GM12874 (cell line): ENCODE data around the gene ACAD8.

Experiments
- TF ChIP-seq, protein P1 (sequence below): IDR thresholded peaks from 2 replicates; pipeline ENCODE4 v1.5.1; 2011; ENCODE audit warnings: low read depth, mild to moderate bottlenecking, control low read depth, low read length, moderate library complexity; ENCODE audit not compliant: insufficient read depth

ACAD8 gene

DNA sequence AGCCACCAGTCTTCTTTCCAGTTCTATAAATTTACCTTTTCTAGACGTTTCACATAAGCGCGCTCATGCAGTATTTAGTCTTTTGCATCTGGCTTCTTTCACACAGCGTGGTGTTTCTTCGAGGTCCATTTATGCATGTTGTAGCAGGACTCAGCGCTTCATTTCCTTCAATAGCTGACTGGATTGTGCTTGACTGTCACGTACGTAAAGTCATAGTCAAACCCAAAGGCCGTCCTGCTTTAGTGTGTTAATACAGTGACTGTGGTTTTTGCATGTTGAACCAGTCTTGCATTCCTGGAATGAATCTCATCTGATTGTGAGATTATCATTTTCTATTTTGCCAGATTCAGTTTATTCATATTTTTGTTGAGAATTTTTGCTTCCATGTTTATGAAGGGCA is 41.3 kb downstream of the ACAD8 start:
- TF ChIP-seq, protein P1, sequence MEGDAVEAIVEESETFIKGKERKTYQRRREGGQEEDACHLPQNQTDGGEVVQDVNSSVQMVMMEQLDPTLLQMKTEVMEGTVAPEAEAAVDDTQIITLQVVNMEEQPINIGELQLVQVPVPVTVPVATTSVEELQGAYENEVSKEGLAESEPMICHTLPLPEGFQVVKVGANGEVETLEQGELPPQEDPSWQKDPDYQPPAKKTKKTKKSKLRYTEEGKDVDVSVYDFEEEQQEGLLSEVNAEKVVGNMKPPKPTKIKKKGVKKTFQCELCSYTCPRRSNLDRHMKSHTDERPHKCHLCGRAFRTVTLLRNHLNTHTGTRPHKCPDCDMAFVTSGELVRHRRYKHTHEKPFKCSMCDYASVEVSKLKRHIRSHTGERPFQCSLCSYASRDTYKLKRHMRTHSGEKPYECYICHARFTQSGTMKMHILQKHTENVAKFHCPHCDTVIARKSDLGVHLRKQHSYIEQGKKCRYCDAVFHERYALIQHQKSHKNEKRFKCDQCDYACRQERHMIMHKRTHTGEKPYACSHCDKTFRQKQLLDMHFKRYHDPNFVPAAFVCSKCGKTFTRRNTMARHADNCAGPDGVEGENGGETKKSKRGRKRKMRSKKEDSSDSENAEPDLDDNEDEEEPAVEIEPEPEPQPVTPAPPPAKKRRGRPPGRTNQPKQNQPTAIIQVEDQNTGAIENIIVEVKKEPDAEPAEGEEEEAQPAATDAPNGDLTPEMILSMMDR = no peak

DNA sequence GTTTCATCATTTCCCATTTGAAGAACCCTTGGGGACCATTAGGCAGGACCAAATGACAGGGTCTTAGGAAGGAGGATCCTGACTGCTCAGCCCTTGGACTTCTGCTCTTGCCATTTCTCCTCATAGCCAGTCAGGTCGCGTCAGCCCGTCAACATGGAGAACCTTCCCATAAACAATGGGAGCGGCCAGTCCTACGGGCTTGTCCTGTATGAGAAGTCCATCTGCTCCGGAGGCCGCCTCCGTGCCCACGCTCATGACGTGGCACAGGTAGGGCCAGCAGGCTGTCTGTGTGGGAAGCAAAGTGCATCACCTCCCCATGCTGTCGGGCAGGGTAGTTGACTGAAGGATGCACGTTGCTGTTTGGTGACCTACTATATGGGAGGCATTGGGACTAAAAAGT is 58.9 kb downstream of the ACAD8 start:
- TF ChIP-seq, protein P1 = no peak

DNA sequence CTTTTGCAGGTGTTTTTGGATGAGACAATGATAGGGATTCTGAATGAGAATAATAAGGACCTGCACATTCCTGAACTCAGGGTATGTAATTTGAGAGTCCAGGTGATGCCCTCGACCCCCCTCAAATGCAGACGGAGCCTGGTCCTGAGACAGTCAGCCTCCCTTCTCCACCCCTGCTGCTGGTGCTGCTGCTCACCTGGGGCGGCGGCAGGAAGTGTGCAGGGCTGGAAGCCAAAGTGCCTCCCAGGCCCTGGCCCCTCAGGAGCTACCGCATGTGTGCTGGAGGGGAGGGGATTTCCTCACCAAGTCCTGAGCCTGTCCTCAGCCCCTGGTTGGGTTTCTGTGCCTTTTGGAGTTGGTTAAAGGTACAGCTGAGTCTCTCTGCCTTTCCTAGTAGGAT is 59.4 kb downstream of the ACAD8 start:
- TF ChIP-seq, protein P1 = no peak

DNA sequence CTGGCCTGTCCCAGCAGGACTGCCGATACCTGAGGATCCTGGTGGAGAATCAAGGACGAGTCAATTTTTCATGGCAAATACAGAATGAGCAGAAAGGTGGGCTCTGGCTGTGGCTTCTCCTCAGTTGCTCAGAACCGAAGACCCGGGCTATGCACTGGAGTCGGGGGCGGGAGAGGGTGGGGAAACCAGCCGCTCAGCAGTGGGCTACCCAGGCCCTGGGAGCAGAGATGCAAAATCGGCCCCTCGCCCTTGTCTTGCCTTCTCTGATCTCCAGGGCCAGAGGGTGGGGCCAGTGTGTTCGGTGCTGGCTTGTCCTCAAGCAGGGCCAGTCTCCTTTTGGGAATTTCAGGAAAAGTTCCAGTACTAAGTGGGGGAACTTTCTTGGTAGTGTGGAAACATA is 60.0 kb downstream of the ACAD8 start:
- TF ChIP-seq, protein P1 = no peak

DNA sequence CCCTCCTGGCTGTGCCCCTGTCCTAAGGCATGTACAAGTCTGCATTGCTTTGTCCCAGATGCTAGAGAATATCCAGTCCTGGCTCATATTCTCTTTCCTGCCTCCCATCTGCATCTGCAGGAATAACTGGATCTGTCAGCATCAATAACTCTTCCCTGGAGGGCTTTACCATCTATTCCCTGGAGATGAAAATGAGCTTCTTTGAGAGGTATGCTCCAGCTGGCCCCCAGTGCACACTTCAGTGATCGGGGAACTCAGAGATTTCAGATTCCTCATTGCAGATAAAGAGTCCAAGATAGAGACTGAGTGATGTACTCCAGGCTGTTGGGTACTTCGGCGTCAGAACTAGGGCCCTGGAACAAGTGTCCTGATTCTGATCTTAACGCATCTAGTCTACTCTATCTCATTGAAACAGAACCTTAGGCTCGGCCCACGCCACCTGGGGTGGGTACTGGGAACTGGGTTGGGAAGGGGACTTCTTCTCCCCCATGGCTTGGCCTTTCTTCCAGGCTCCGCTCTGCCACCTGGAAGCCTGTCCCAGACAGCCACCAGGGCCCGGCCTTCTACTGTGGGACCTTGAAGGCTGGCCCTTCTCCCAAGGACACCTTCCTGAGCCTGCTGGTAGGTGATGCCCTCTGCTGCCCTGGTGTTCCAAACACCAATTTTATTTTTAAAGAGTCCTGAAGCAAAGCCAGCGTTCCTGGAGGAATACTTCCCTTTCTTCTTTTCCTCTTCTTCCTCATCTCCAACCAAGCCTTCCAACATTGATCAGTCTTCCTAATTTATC is 60.6 kb downstream of the ACAD8 start:
- TF ChIP-seq, protein P1 = no peak
